ENCODE data around the gene RMDN3.

The RMDN3 gene

DNA sequence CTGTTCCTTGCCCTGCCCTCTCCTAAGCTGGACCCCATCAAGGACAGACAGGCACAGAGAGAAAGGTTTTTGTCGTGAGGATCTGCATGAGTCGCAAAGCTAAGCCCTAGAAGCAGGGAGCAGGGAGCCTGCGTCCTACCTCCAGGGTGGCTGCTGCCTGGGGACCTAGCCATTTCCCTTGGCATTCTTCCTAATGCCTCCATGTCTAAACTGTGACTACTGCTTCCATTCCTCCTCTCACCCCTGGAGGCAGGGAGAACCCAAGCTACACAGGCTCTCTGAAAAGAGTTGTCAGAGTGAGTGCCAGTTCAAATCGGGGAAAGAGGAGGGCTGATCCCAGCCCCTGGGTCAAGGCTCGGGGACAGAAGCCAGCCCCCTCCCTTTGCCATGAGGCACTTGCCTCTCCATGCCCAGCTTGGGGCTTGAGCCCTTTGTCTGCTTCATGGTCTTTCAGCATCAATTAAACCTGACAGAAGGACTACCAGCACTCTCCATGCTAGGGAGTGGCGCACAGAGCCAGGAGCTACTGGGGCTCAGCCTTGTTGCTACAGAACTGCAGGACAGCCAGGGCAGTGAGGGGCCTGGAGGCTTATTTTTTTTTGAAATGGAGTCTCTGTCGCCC, 11.3 kb upstream of the RMDN3 start:
- H3K4me1 ChIP-seq (ENCODE audit: control insufficient read depth, low read length) = peaks cover 92% of the 10 kb centered on the region

DNA sequence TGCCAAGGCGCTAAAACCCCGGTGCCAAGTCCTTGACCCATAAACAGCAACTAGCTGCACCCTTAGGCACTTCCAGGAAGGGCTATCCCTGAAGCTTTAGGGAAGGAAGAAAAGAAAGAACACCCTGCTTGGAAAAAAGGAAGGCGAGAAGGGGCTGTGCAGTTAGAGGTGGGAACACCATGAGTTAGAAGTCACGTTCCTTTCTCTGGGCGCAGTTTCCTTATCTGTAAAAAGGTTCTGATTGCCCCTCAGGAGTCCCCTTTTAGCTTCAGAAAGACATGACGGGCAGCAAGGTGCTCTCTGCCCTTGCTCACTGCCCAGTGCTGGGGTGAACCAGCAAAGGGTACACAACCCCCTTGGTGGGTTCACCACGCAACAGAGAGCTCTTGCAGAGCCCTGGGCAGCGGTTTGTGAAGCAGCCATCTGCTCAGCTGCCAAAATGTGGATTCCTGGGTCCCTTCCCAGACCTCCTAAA, 9.6 kb upstream of the RMDN3 start:
- Histone ChIP-seq H3K79me2 (ENCODE audit: control insufficient read depth, low read length) (peaks cover 40% of the 10 kb centered on the region), H3F3A (ENCODE audit: control insufficient read depth, insufficient read depth) (peaks cover 41% of the 10 kb centered on the region), H3K36me3 (ENCODE audit: control insufficient read depth, low read length) (peaks cover 46% of the 10 kb centered on the region), H3K4me1 (ENCODE audit: control insufficient read depth, low read length) (peaks cover 91% of the 10 kb centered on the region), H3K9me2 (replicated peaks; ENCODE audit: control insufficient read depth, low read length) (no peaks in the 10 kb centered on the region), H3K27me3 (ENCODE audit: control insufficient read depth, low read length) (no peaks in the 10 kb centered on the region), H3K4me3 (ENCODE audit: low read length) (peak overlapping the region; percentile 78), H3K27ac (ENCODE audit: low read depth, low read length) (peak overlapping the region; percentile 90), H4K20me1 (ENCODE audit: control insufficient read depth, insufficient read depth, low read depth, low read length) (no peaks in the 10 kb centered on the region), H3K9me3 (ENCODE audit: control insufficient read depth, insufficient read depth, low read length) (no peaks in the 10 kb centered on the region), H3K4me2 (ENCODE audit: low read length) (peak overlapping the region; percentile 90)
- TF ChIP-seq EZH2phosphoT487 (IDR thresholded peaks at IDR 0.05; ENCODE audit: borderline replicate concordance, low read length) = no peak
- TF ChIP-seq, protein P1, sequence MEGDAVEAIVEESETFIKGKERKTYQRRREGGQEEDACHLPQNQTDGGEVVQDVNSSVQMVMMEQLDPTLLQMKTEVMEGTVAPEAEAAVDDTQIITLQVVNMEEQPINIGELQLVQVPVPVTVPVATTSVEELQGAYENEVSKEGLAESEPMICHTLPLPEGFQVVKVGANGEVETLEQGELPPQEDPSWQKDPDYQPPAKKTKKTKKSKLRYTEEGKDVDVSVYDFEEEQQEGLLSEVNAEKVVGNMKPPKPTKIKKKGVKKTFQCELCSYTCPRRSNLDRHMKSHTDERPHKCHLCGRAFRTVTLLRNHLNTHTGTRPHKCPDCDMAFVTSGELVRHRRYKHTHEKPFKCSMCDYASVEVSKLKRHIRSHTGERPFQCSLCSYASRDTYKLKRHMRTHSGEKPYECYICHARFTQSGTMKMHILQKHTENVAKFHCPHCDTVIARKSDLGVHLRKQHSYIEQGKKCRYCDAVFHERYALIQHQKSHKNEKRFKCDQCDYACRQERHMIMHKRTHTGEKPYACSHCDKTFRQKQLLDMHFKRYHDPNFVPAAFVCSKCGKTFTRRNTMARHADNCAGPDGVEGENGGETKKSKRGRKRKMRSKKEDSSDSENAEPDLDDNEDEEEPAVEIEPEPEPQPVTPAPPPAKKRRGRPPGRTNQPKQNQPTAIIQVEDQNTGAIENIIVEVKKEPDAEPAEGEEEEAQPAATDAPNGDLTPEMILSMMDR (IDR thresholded peaks at IDR 0.05; ENCODE audit: low read depth, low read length, poor library complexity, severe bottlenecking) = no peak

More for the DNA sequence above, 11.3 kb upstream of the RMDN3 start:
- Histone ChIP-seq H3K79me2 (ENCODE audit: control insufficient read depth, low read length) (peaks cover 40% of the 10 kb centered on the region), H3K9me3 (ENCODE audit: control insufficient read depth, insufficient read depth, low read length) (no peaks in the 10 kb centered on the region), H3K27me3 (ENCODE audit: control insufficient read depth, low read length) (no peaks in the 10 kb centered on the region), H3K9me2 (replicated peaks; ENCODE audit: control insufficient read depth, low read length) (no peaks in the 10 kb centered on the region), H3K36me3 (ENCODE audit: control insufficient read depth, low read length) (peaks cover 53% of the 10 kb centered on the region), H3K4me2 (ENCODE audit: low read length) (peak overlapping the region; percentile 90), H4K20me1 (ENCODE audit: control insufficient read depth, insufficient read depth, low read depth, low read length) (no peaks in the 10 kb centered on the region), H3F3A (ENCODE audit: control insufficient read depth, insufficient read depth) (peaks cover 38% of the 10 kb centered on the region), H3K4me3 (ENCODE audit: low read length) (peak overlapping the region; percentile 78), H3K27ac (ENCODE audit: low read depth, low read length) (peak overlapping the region; percentile 90)
- TF ChIP-seq, protein P1 (IDR thresholded peaks at IDR 0.05; ENCODE audit: low read depth, low read length, poor library complexity, severe bottlenecking) = no peak
- TF ChIP-seq EZH2phosphoT487 (IDR thresholded peaks at IDR 0.05; ENCODE audit: borderline replicate concordance, low read length) = no peak

DNA sequence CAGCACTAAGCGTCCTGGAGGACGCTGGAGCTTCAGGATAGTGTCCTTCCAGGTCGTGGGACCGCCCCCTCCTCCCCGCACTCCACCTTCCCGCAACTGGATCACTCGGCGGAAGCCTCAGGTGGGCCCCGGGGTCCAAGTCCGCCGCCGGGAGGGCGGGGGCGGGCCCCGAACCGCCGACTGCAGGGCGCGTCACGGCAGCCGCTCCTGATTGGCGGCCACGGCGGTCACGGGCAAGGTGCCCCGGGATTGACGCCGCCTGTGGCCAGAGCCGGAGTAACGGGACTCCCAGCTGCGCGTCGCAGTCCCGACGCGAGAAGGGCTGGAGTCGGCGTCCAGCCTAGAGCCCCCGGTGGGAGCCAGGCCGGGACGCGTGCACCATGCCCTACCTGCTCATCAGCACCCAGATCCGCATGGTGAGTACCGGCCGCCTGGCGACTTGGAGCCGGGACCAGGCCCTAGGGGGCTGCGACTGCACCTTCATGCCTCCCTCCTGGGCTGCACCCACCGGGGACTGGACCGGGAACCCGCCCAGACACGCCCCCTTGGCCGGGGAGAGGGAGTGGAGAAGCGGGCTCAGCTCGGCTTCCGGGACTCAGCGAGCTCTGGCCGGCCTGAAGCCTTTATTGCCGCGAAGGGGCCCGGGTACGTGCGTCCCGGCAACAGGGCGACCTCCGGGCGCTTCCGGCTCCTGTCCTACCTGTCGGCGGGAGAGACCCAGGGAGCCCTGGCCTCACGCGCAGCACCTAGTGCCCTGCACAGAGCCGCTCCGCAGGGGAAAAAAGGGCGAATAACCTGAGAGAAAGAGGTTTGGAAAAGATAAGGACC, 9.0 kb upstream of the RMDN3 start, which contains the start of gene GCHFR:
GCHFR (plus strand) TSS at position 268 of the 828 bp plus-strand sequence; CDS start at position 381, 113 bp downstream.
- no peak for TF ChIP-seq EZH2phosphoT487 (IDR thresholded peaks at IDR 0.05; ENCODE audit: borderline replicate concordance, low read length)
- TF ChIP-seq, protein P1 (IDR thresholded peaks at IDR 0.05; ENCODE audit: low read depth, low read length, poor library complexity, severe bottlenecking) = peak; percentile 43
- Histone ChIP-seq H3K27me3 (ENCODE audit: control insufficient read depth, low read length) (no peaks in the 10 kb centered on the region), H4K20me1 (ENCODE audit: control insufficient read depth, insufficient read depth, low read depth, low read length) (no peaks in the 10 kb centered on the region), H3K36me3 (ENCODE audit: control insufficient read depth, low read length) (peaks cover 44% of the 10 kb centered on the region), H3K4me3 (ENCODE audit: low read length) (peak within 1 kb of the TSS; percentile 78), H3K79me2 (ENCODE audit: control insufficient read depth, low read length) (peaks cover 40% of the 10 kb centered on the region), H3K9me3 (ENCODE audit: control insufficient read depth, insufficient read depth, low read length) (no peaks in the 10 kb centered on the region), H3K27ac (ENCODE audit: low read depth, low read length) (peak within 1 kb of the TSS; percentile 90), H3K9me2 (replicated peaks; ENCODE audit: control insufficient read depth, low read length) (no peaks in the 10 kb centered on the region), H3K4me1 (ENCODE audit: control insufficient read depth, low read length) (peaks cover 85% of the 10 kb centered on the region), H3K4me2 (ENCODE audit: low read length) (peak within 1 kb of the TSS; percentile 90), H3F3A (ENCODE audit: control insufficient read depth, insufficient read depth) (peaks cover 38% of the 10 kb centered on the region)
